HT-29 (cell line): ENCODE data around the gene YJEFN3. TPM values are rescaled to one million over a fixed set of nuclear protein-coding genes. Genes with fewer than 3 reads are reported as not detected.

ENCODE experiments used
- DNase-seq: peaks from one replicate; pipeline ENCODE4 v3.0.0-alpha.2; 2015; ENCODE audit warnings: low spot score
- total RNA-seq: library from RNA; depleted of rRNA; stranded (reverse); fragments of >200 nt; shearing (Covaris generic); gene quantifications from 2 replicates; pipeline ENCODE4 v1.2.3, GENCODE V29; 2014

Gene YJEFN3
- total RNA-seq, 1 experiment from 2014 or later = 1.0 TPM

- DNase-seq = no peak
Measured at GRCh38 chr19:19538785-19539166, 10.1 kb downstream of the YJEFN3 start.

GRCh38 chr19:19539698-19540063 lies 11.0 kb downstream of the YJEFN3 start:
- no peak for DNase-seq

GRCh38 chr19:19540064-19540714 lies 11.5 kb downstream of the YJEFN3 start:
- DNase-seq = no peak

- DNase-seq = no peak
Measured at GRCh38 chr19:19540715-19541515, 12.2 kb downstream of the YJEFN3 start.

- DNase-seq = no peak
Measured at GRCh38 chr19:19541616-19542015, 12.9 kb downstream of the YJEFN3 start.

GRCh38 chr19:19542507-19542906 lies 13.8 kb downstream of the YJEFN3 start:
- no peak for DNase-seq

GRCh38 chr19:19543101-19543500 lies 14.4 kb downstream of the YJEFN3 start:
- DNase-seq = no peak

GRCh38 chr19:19543640-19544039 lies 14.9 kb downstream of the YJEFN3 start:
- no peak for DNase-seq

- no peak for DNase-seq
Measured at GRCh38 chr19:19544257-19544953, 15.7 kb downstream of the YJEFN3 start.

- no peak for DNase-seq
Measured at GRCh38 chr19:19544954-19545591, 16.4 kb downstream of the YJEFN3 start.

GRCh38 chr19:19545707-19546106 lies 17.0 kb downstream of the YJEFN3 start:
- no peak for DNase-seq

GRCh38 chr19:19546751-19547162 lies 18.0 kb downstream of the YJEFN3 start:
- no peak for DNase-seq

GRCh38 chr19:19547674-19548336 lies 19.1 kb downstream of the YJEFN3 start:
- no peak for DNase-seq

GRCh38 chr19:19548915-19549759 lies 20.4 kb downstream of the YJEFN3 start:
- DNase-seq = no peak

- no peak for DNase-seq
Measured at GRCh38 chr19:19549804-19550464, 21.2 kb downstream of the YJEFN3 start.

GRCh38 chr19:19550485-19550929 lies 21.8 kb downstream of the YJEFN3 start:
- DNase-seq = no peak

GRCh38 chr19:19550972-19551852 lies 22.5 kb downstream of the YJEFN3 start:
- no peak for DNase-seq

- no peak for DNase-seq
Measured at GRCh38 chr19:19551853-19552192, 23.1 kb downstream of the YJEFN3 start.

GRCh38 chr19:19552798-19553197 lies 24.1 kb downstream of the YJEFN3 start:
- peak; percentile 41 for DNase-seq
